K562 (cell line): ENCODE measurements around the gene NRXN3. TPM values are rescaled to one million over a fixed set of nuclear protein-coding genes. Genes with fewer than 3 reads are reported as not detected.

ENCODE experiments used
- ATAC-seq: fragments of 200-7000 bp; cut with Tn5 transposase; 3 replicates; pipeline ENCODE4 v1.9.1; 2020; ENCODE audit warnings: moderate library complexity
- BruUV-seq: library from RNA; stranded (reverse); fragments of 400-500 nt; replicated peaks from 2 replicates; lab custom pipeline; 2021; lab: Mats Ljungman, UMichigan
- CTCF ChIA-PET: fragments of 300-600 bp; formaldehyde crosslinking; extraction: SDS; loops from one replicate; lab custom pipeline; 2021; ENCODE audit warnings: low intra/inter-chr PET ratio; lab: Yijun Ruan, JAX
- POLR2A ChIA-PET: fragments of 300-600, 350-650 bp; sonication (Branson Sonifier 250); formaldehyde crosslinking; extraction: SDS; loops from one replicate; lab custom pipeline; 2021; ENCODE audit warnings: antibody characterized with exemption, inconsistent platforms; lab: Yijun Ruan, JAX
- DNase-seq, 4 experiments: peaks; one replicate each; pipeline versions ENCODE4 v3.0.0 to v3.0.0-alpha.2; 2011 to 2018; ENCODE audit warnings: low spot score in 3 of 4, mixed read lengths in 3 of 4; ENCODE audit errors: extremely low read depth in 1 of 4
- FAIRE-seq: peaks from 2 replicates; lab custom pipeline; 2011; peaks lifted over from hg19 to GRCh38; lab: Jason Lieb, UNC
- H2AFZ ChIP-seq: 2 replicates; pipeline ENCODE4 v1.6.0; 2011; ENCODE audit warnings: low read depth, low read length, control low read depth, inconsistent platforms
- H3K27ac ChIP-seq: fragments of 200-600 bp; 3 replicates; pipeline ENCODE4 v1.8.0; 2011; ENCODE audit warnings: low read depth, mild to moderate bottlenecking, control low read depth, inconsistent platforms, low read length, moderate library complexity, mixed read lengths; ENCODE audit errors: extremely low read depth
- H3K27me3 ChIP-seq, 2 experiments: fragments of 300-600 bp in 1 of 2; 2 replicates in 1 of 2; 3 replicates in 1 of 2; pipeline versions ENCODE4 v1.6.0 to v1.8.0; 2011; ENCODE audit warnings: inconsistent platforms in 2 of 2, low read length in 2 of 2, mild to moderate bottlenecking in 1 of 2, mixed read lengths in 1 of 2, moderate library complexity in 1 of 2; ENCODE audit not compliant: control insufficient read depth in 2 of 2, insufficient read depth in 2 of 2
- H3K36me3 ChIP-seq: fragments of 300-600 bp; 3 replicates; pipeline ENCODE4 v1.8.0; 2011; ENCODE audit warnings: mild to moderate bottlenecking, low read length, inconsistent platforms; ENCODE audit not compliant: control insufficient read depth, insufficient read depth
- H3K4me1 ChIP-seq, 2 experiments: fragments of 200-600 bp in 1 of 2; replicated peaks in 1 of 2; 2 replicates in 1 of 2; 3 replicates in 1 of 2; pipeline versions ENCODE4 v1.5.1 to v1.8.0; 2011; ENCODE audit warnings: inconsistent platforms in 2 of 2, low read length in 2 of 2, mild to moderate bottlenecking in 1 of 2, mixed read lengths in 1 of 2, moderate library complexity in 1 of 2; ENCODE audit not compliant: control insufficient read depth in 2 of 2, insufficient read depth in 2 of 2
- H3K4me2 ChIP-seq: 2 replicates; pipeline ENCODE4 v1.6.1; 2011; ENCODE audit warnings: low read length, control low read depth, inconsistent platforms, mixed read lengths; ENCODE audit not compliant: insufficient read depth
- H3K4me3 ChIP-seq: fragments of 200-600 bp; sonication (generic), shearing (Covaris generic); 2 replicates; pipeline ENCODE4 v1.5.1; 2016; ENCODE audit warnings: control low read depth, inconsistent platforms
- H3K79me2 ChIP-seq: fragments of 200-600 bp; 3 replicates; pipeline ENCODE4 v1.8.0; 2011; ENCODE audit warnings: low read length, inconsistent platforms; ENCODE audit not compliant: control insufficient read depth, insufficient read depth
- H3K9ac ChIP-seq, 2 experiments: 2 replicates each; pipeline versions ENCODE4 v1.6.0 to v1.6.1; 2011; ENCODE audit warnings: low read depth in 2 of 2, low read length in 2 of 2, control low read depth in 1 of 2, inconsistent platforms in 1 of 2, mild to moderate bottlenecking in 1 of 2, mixed read lengths in 1 of 2; ENCODE audit not compliant: insufficient read depth in 1 of 2
- H3K9me1 ChIP-seq: one replicate; pipeline ENCODE4 v1.6.0; 2011; ENCODE audit warnings: inconsistent platforms, mild to moderate bottlenecking, low read length, moderate library complexity; ENCODE audit not compliant: control insufficient read depth, insufficient read depth
- H3K9me3 ChIP-seq: replicated peaks from 2 replicates; pipeline ENCODE4 v1.5.1; 2011; ENCODE audit warnings: low read depth, low read length, inconsistent platforms; ENCODE audit not compliant: control insufficient read depth, insufficient read depth
- H4K20me1 ChIP-seq: replicated peaks from 2 replicates; pipeline ENCODE4 v1.6.1; 2011; ENCODE audit warnings: low read length, inconsistent platforms, mixed read lengths; ENCODE audit not compliant: control insufficient read depth, insufficient read depth
- BRCA1 ChIP-seq, 2 experiments: fragments of 450-650 bp in 1 of 2; sonication (generic) in 1 of 2; formaldehyde crosslinking in 1 of 2; IDR thresholded peaks; 2 replicates each; pipeline versions ENCODE4 v1.5.0 to v1.6.1; 2017 to 2020; ENCODE audit warnings: mild to moderate bottlenecking in 1 of 2, missing genetic modification reagents in 1 of 2
- ETS2 ChIP-seq: IDR thresholded peaks from 2 replicates; pipeline ENCODE4 v1.6.1; 2016; ENCODE audit warnings: borderline replicate concordance, missing genetic modification characterization, mild to moderate bottlenecking, moderate library complexity, missing compliant biosample characterization; ENCODE audit not compliant: poor library complexity, severe bottlenecking
- JUNB ChIP-seq: fragments of 450-650 bp; formaldehyde crosslinking; conservative IDR thresholded peaks from 2 replicates; pipeline ENCODE4 v1.4.0; 2020; ENCODE audit warnings: mild to moderate bottlenecking
- PHTF2 ChIP-seq: fragments of 250-450 bp; sonication (Bioruptor Pico); IDR thresholded peaks from 2 replicates; pipeline ENCODE4 v1.5.0; 2021; ENCODE audit warnings: mild to moderate bottlenecking
- SAFB ChIP-seq: fragments of 200-400 bp; formaldehyde crosslinking; IDR thresholded peaks from 2 replicates; pipeline ENCODE4 v1.6.1; 2017; ENCODE audit warnings: low read depth, low read length, borderline replicate concordance
- SMARCB1 ChIP-seq: IDR thresholded peaks from 2 replicates; pipeline ENCODE4 v1.6.1; 2011; ENCODE audit warnings: improper control_type of control experiment, low read depth; ENCODE audit not compliant: insufficient read length
- YBX1 ChIP-seq: fragments of 450-650 bp; IDR thresholded peaks from 2 replicates; pipeline ENCODE4 v1.7.1; 2016; ENCODE audit warnings: mild to moderate bottlenecking
- ZNF561 ChIP-seq: fragments of 450-650 bp; formaldehyde crosslinking; conservative IDR thresholded peaks from 2 replicates; pipeline ENCODE4 v1.4.0; 2020; ENCODE audit warnings: mild to moderate bottlenecking, moderate library complexity
- WGBS: fragments of 100-300 bp; shearing (Covaris generic); methylation state at CpG from one replicate; pipeline ENCODE4 v1.1.6; 2016; ENCODE audit warnings: low coverage, mixed read lengths; ENCODE audit not compliant: insufficient coverage; ENCODE audit errors: missing lambda C conversion rate; 5-methylcytosine and 5-hydroxymethylcytosine counted together
- in situ Hi-C: fragments of 300-500 bp; cut with MboI; formaldehyde crosslinking; loops from 4 replicates; pipeline ENCODE4 v1.15.0; 2018; ENCODE audit warnings: inconsistent platforms, mixed read lengths
- intact Hi-C: fragments of 100-400 bp; cut with micrococcal nuclease; formaldehyde crosslinking; loops from 2 replicates; pipeline ENCODE4 v1.14.2; 2022
- polyA plus RNA-seq, 8 experiments: library from polyadenylated mRNA; depleted of rRNA in 4 of 8; stranded (reverse) in 5 of 8; unstranded in 3 of 8; fragments of >200 nt; fragmentation: Nextera tagmentation in 2 of 8; fragmentation: Illumina TruSeq in 1 of 8; extraction: Ambion mirVana in 2 of 8; extraction: Trizol in 1 of 8; gene quantifications; 2 replicates each; pipeline versions ENCODE4 v1.2.1 to v1.2.3, GENCODE V29; 2011 to 2014; ENCODE audit warnings: inconsistent platforms in 1 of 8, missing spikeins in 1 of 8
- total RNA-seq, 7 experiments: library from RNA; depleted of rRNA in 6 of 7; stranded (reverse); fragments of >200 nt in 6 of 7; fragmentation: Illumina TruSeq in 2 of 7; extraction: Trizol in 2 of 7; gene quantifications; 2 replicates each; pipeline versions ENCODE4 v1.2.1 to v1.2.3, GENCODE V29; 2011 to 2021; ENCODE audit warnings: low replicate concordance in 1 of 7
- TF ChIP-seq, protein P1 (sequence below), 2 experiments: fragments of 450-650 bp in 1 of 2; sonication (generic) in 1 of 2; formaldehyde crosslinking in 1 of 2; IDR thresholded peaks; 2 replicates each; pipeline versions ENCODE4 v1.7.1 to v1.9.0; 2016 to 2022; ENCODE audit warnings: inconsistent platforms in 1 of 2, mild to moderate bottlenecking in 1 of 2, missing genetic modification reagents in 1 of 2
- TF ChIP-seq, protein P2 (sequence below): fragments of 450-650 bp; IDR thresholded peaks from 2 replicates; pipeline ENCODE4 v1.6.1; 2017; ENCODE audit warnings: antibody characterized with exemption
- TF ChIP-seq, protein P3 (sequence below): sonication (generic); formaldehyde crosslinking; IDR thresholded peaks from 2 replicates; pipeline ENCODE4 v1.8.0; 2022; ENCODE audit warnings: missing genetic modification reagents, mild to moderate bottlenecking, borderline replicate concordance

Gene NRXN3
- total and polyA plus RNA-seq, 9 of the 15 experiments (the other 6 are each of a cell fraction or from before 2014, with no cell fraction given) = 0.09 TPM; not detected in 8

DNA sequence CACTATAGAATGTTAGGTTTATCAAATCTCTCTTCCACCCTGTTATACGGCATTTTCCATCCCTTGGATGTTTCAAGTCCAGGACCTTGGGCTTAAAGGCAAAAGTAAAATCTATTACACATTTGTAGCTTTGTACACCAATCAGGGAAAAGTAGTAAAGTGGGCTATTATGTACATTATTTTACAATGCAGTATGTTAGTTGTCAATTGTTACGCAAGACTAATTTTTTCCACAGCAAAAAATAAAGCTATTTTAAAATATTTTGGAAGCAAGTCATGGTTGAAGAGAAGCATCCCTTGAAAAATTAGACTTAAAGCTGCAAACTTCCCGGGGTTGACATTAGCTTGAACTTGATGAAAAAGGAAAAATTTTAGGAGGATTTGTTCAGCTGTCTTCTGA lies 1564.9 kb downstream of the NRXN3 start:
- Histone ChIP-seq H4K20me1 (no peaks in the 10 kb centered on the region), H2AFZ (no peak overlapping the region), H3K4me3 (no peak overlapping the region), H3K79me2 (no peaks in the 10 kb centered on the region), H3K4me2 (no peak overlapping the region), H3K9me1 (no peaks in the 10 kb centered on the region), H3K27ac (no peak overlapping the region), H3K27me3 (no peaks in the 10 kb centered on the region), H3K9ac (no peak overlapping the region), H3K9me3 (no peaks in the 10 kb centered on the region), H3K4me1 (no peaks in the 10 kb centered on the region), H3K36me3 (no peaks in the 10 kb centered on the region)
- in situ Hi-C loops = no loop called here
- WGBS = 5% methylated on average over 3 of the region's 3 CpGs
- intact Hi-C loops = no loop called here
- ChIA-PET CTCF (no interaction called here), POLR2A (no interaction called here)
- DNase-seq (no peak), FAIRE-seq (no peak), ATAC-seq (no peak)
- no TSS peak for BruUV-seq
- TF ChIP-seq SMARCB1 = no peak
- TF ChIP-seq JUNB (CRISPR knock-in tag) = no peak
- TF ChIP-seq YBX1 = no peak
- TF ChIP-seq PHTF2 = no peak
- no peak for TF ChIP-seq SAFB
- no peak for TF ChIP-seq ZNF561 (CRISPR knock-in tag)
- TF ChIP-seq, protein P1, sequence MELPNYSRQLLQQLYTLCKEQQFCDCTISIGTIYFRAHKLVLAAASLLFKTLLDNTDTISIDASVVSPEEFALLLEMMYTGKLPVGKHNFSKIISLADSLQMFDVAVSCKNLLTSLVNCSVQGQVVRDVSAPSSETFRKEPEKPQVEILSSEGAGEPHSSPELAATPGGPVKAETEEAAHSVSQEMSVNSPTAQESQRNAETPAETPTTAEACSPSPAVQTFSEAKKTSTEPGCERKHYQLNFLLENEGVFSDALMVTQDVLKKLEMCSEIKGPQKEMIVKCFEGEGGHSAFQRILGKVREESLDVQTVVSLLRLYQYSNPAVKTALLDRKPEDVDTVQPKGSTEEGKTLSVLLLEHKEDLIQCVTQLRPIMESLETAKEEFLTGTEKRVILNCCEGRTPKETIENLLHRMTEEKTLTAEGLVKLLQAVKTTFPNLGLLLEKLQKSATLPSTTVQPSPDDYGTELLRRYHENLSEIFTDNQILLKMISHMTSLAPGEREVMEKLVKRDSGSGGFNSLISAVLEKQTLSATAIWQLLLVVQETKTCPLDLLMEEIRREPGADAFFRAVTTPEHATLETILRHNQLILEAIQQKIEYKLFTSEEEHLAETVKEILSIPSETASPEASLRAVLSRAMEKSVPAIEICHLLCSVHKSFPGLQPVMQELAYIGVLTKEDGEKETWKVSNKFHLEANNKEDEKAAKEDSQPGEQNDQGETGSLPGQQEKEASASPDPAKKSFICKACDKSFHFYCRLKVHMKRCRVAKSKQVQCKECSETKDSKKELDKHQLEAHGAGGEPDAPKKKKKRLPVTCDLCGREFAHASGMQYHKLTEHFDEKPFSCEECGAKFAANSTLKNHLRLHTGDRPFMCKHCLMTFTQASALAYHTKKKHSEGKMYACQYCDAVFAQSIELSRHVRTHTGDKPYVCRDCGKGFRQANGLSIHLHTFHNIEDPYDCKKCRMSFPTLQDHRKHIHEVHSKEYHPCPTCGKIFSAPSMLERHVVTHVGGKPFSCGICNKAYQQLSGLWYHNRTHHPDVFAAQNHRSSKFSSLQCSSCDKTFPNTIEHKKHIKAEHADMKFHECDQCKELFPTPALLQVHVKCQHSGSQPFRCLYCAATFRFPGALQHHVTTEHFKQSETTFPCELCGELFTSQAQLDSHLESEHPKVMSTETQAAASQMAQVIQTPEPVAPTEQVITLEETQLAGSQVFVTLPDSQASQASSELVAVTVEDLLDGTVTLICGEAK (IDR thresholded peaks at IDR 0.05) = no peak
- TF ChIP-seq, protein P1 (CRISPR knock-in tag; IDR thresholded peaks at IDR 0.05) = no peak
- TF ChIP-seq BRCA1 (IDR thresholded peaks at IDR 0.05) = no peak
- no peak for TF ChIP-seq BRCA1 (CRISPR knock-in tag; IDR thresholded peaks at IDR 0.05)
- TF ChIP-seq, protein P2, sequence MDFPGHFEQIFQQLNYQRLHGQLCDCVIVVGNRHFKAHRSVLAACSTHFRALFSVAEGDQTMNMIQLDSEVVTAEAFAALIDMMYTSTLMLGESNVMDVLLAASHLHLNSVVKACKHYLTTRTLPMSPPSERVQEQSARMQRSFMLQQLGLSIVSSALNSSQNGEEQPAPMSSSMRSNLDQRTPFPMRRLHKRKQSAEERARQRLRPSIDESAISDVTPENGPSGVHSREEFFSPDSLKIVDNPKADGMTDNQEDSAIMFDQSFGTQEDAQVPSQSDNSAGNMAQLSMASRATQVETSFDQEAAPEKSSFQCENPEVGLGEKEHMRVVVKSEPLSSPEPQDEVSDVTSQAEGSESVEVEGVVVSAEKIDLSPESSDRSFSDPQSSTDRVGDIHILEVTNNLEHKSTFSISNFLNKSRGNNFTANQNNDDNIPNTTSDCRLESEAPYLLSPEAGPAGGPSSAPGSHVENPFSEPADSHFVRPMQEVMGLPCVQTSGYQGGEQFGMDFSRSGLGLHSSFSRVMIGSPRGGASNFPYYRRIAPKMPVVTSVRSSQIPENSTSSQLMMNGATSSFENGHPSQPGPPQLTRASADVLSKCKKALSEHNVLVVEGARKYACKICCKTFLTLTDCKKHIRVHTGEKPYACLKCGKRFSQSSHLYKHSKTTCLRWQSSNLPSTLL = no peak
- TF ChIP-seq, protein P3, sequence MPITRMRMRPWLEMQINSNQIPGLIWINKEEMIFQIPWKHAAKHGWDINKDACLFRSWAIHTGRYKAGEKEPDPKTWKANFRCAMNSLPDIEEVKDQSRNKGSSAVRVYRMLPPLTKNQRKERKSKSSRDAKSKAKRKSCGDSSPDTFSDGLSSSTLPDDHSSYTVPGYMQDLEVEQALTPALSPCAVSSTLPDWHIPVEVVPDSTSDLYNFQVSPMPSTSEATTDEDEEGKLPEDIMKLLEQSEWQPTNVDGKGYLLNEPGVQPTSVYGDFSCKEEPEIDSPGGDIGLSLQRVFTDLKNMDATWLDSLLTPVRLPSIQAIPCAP (CRISPR knock-in tag) = no peak
- no peak for TF ChIP-seq ETS2 (tag)
